Prostate gland (tissue), 2 donors: Measurements from ENCODE around the gene DENND4A.

Experiments
- POLR2AphosphoS5 ChIP-seq: sonication (generic); formaldehyde crosslinking; IDR thresholded peaks from one replicate; pipeline ENCODE4 v1.6.1; 2017; ENCODE audit warnings: antibody characterized with exemption
- TF ChIP-seq, protein P1 (sequence below), 4 experiments: fragments of 200-600 bp in 2 of 4; fragments of 450-650 bp in 2 of 4; sonication (generic) in 2 of 4; IDR thresholded peaks; 1 replicate in 3 of 4; 2 replicates in 1 of 4; pipeline ENCODE4 v1.5.1; 2016 to 2019; ENCODE audit warnings: antibody characterized with exemption in 4 of 4, mild to moderate bottlenecking in 2 of 4, moderate library complexity in 2 of 4

GRCh38 chr15:65765106-65765505, 27.0 kb downstream of the DENND4A start:
- TF ChIP-seq, protein P1, sequence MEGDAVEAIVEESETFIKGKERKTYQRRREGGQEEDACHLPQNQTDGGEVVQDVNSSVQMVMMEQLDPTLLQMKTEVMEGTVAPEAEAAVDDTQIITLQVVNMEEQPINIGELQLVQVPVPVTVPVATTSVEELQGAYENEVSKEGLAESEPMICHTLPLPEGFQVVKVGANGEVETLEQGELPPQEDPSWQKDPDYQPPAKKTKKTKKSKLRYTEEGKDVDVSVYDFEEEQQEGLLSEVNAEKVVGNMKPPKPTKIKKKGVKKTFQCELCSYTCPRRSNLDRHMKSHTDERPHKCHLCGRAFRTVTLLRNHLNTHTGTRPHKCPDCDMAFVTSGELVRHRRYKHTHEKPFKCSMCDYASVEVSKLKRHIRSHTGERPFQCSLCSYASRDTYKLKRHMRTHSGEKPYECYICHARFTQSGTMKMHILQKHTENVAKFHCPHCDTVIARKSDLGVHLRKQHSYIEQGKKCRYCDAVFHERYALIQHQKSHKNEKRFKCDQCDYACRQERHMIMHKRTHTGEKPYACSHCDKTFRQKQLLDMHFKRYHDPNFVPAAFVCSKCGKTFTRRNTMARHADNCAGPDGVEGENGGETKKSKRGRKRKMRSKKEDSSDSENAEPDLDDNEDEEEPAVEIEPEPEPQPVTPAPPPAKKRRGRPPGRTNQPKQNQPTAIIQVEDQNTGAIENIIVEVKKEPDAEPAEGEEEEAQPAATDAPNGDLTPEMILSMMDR (IDR thresholded peaks at IDR 0.05) = no peak
- TF ChIP-seq POLR2AphosphoS5 = no peak
